GM12873 (cell line): Measurements from ENCODE around the gene LZTS3.
A peak's percentile ranks its signal among the peaks of the same experiment; 100 is the strongest.

ENCODE experiments used
- CTCF ChIP-seq: IDR thresholded peaks from 2 replicates; pipeline ENCODE4 v1.5.1; 2012; ENCODE audit warnings: low read depth, mild to moderate bottlenecking, moderate library complexity, low read length, control low read depth; ENCODE audit not compliant: insufficient read depth; ENCODE audit errors: missing control alignments

Gene LZTS3

GRCh38 chr20:3172933-3173609, at the start of gene LZTS3:
LZTS3 (minus strand) TSS chr20:3173549; CDS start chr20:3167163, 6,386 bp downstream.
- peak; percentile 19 for TF ChIP-seq CTCF

GRCh38 chr20:3221398-3222226, 48.3 kb upstream of the LZTS3 start:
- TF ChIP-seq CTCF = no peak

GRCh38 chr20:3218307-3218988, 45.1 kb upstream of the LZTS3 start:
- peak; percentile 89 for TF ChIP-seq CTCF

- no peak for TF ChIP-seq CTCF
These were observed 39.9 kb upstream of the LZTS3 start for GRCh38 chr20:3213226-3213625.

GRCh38 chr20:3210346-3210745, 37.0 kb upstream of the LZTS3 start:
- TF ChIP-seq CTCF = no peak

- TF ChIP-seq CTCF = no peak
These were observed 36.6 kb upstream of the LZTS3 start for GRCh38 chr20:3209946-3210317.
